ENCODE measurements around the gene SETDB1.

The SETDB1 gene

GRCh38 chr1:150976879-150977694 lies 50.9 kb downstream of the SETDB1 start:
- DNase-seq, result peak; percentile 70

DNA sequence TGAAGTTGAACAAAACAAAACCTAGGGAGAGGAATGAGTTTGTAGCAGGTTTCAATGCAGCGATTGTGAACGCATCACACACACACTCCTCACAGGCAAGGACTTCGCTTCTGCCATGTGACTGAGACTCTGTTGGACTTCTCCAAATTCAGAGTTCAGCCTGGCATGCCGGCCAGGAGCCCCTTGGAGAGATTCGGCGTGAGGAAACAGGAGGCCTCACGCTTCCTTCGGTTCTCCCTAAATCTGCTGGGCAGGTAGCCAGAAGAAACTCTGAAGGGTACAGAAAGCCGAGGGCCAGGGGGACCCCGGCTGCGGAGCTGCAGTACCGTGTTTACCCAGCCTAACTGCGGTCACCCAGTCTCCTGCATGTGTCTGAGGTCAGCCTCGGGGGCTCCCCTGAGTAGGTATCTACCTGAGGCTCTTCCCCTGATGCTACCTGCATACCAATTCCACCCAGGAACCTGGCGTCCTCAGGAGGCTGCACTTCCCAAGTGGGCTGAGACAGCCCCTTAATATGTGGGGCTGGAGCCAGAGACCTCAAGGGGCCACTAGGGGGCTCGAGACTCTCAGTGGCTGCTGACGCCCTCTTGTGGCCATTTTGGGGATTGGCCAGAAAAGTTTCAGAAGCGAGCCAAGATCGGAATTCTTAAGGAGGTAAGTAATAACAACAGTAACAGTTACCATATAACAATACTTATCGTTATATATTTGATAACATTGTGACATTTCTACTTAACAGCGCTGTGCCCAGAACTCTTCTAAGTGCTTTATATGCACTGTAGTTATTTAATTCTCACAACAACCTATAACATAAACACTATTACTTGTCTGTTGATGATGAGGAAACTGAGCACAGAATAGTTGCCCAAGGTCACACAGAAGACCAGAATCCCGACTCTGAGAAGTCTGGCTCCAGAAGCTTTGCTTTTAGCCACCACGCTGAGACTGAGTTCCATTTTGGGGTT lies 53.2 kb downstream of the SETDB1 start:
- DNase-seq, result peak; percentile 86

DNA sequence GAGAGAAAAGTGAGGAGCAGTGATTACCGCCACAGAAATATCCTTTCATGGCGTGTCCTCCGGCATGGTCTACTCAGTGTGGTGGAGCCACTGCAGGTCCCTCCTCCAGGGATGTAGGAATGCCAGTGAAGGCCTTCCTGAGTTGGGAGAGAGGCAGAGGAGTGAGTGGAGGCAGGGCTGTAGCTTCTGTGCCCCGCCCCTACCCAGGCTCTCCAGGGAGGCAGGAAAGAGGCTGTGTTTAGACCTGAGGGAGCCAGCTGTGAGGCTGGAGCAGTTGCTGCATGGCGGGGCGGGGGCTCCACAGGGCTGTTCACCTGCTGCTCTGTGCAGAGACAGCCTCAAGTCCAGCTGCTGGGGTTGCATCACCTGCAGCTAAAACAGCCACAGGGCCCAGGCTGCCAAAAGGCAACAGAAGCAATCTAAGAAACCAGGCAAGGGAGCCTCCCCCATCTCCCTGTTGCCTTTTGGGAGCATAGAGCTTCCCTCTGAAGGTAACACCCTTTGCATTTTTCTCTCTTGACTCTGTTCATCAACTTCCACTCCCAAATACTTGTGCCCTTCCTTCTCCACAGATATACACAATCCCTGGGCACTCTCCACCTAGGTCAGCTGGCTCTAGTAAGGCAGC lies 55.1 kb downstream of the SETDB1 start:
- no peak for DNase-seq

DNA sequence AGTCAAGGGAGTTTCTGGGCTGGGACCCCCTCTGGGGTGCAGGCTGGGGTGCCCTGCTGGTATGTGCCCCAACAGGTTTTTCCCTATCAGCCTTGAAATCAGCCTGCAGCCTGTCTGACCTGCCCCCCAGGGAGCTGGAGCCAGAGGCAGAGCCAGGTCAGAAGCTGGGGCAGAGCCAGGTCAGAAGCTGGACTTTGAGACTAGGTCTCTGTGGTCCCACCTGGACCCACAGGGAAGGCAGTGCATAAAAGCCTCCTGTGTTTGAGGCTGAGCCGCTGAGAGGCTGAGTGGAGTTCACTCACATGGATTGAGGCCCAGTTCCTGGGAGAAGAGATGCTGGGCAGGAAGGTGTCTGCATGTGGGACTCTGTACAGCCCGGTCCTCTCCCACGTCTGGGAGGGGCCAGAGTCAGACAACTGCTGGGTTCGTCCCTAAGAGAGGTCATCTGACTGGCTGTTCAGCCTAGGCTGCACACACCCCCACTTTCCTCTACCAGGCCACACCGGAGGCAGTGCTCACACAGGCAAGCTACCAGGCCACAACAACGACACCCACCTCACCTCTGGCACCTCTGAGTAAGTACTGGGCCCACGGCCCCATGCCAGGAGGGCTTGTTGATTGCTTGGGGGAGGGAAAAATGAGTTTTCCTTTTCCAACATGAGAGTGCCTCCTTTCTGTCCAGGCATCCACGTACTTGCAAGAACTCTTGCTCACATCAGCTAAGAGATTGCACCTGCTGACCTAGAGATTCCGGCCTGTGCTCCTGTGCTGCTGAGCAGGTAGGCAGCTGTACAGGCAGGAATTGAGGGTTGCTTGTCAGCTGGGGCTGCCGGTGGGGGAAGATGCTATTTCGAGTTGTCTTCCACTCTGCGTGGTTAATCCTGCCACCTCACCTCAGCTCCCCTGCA lies 55.9 kb downstream of the SETDB1 start, which contains the start of gene ANXA9:
Gene ANXA9, plus strand, starts transcription at position 488 of the 908 bp plus-strand sequence. CDS start 814 bp downstream, outside the sequence.
- DNase-seq, result no peak

- no peak for DNase-seq
Measured at GRCh38 chr1:150985179-150985825, 59.1 kb downstream of the SETDB1 start.

DNA sequence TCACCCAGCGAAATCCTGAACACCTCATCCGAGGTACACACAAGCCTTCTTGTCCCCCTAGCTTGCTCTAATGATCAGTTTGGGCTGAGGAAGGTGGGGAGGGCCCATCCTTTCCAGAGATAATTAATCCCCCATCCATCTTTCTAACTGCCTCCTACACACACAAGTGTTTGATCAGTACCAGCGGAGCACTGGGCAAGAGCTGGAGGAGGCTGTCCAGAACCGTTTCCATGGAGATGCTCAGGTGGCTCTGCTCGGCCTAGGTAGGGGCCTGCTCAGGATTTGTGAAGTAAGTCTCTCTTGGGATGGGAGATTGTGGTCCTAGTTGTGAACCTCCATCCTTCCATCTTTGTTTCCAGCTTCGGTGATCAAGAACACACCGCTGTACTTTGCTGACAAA lies 61.8 kb downstream of the SETDB1 start:
- no peak for DNase-seq

- DNase-seq, result no peak
Measured at GRCh38 chr1:150992626-150993025, 66.5 kb downstream of the SETDB1 start.

DNA sequence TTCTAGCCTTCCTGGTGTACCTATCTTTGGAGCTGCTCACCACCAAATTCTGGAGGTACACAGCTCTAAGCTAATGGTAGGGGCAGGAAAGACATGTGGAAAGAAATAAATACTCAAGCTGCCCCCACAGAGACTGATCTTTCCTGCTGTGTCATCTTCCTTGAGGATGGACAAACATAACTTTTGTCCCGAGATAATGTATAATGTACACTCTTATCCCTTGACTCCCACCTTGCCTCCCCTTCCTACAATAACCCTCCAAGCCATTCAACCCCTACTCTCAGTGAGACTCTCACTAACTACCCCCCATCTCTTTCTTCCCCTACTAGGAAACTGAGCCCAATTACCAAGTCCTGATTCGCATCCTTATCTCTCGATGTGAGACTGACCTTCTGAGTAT lies 68.1 kb downstream of the SETDB1 start:
- no peak for DNase-seq

GRCh38 chr1:150995460-150995859 lies 69.3 kb downstream of the SETDB1 start:
- DNase-seq, result no peak

DNA sequence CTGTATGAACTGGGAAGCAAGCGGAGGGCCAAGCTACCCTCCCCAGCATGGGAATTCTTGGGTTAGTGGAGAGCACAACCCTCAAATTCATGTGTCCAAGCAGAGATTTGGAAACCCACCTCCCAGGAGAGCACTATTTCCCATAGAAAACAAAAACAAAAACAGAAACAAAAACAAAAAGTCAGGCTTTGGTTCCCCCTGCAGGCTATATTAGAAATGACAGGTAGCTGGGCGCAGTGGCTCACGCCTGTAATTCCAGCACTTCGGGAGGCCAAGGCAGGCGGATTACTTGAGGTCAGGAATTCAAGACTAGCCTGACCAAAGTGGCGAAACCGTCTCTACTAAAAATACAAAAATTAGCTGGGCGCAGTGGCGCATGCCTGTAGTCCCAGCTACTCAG lies 69.7 kb downstream of the SETDB1 start:
- DNase-seq, result peak; percentile 45

DNA sequence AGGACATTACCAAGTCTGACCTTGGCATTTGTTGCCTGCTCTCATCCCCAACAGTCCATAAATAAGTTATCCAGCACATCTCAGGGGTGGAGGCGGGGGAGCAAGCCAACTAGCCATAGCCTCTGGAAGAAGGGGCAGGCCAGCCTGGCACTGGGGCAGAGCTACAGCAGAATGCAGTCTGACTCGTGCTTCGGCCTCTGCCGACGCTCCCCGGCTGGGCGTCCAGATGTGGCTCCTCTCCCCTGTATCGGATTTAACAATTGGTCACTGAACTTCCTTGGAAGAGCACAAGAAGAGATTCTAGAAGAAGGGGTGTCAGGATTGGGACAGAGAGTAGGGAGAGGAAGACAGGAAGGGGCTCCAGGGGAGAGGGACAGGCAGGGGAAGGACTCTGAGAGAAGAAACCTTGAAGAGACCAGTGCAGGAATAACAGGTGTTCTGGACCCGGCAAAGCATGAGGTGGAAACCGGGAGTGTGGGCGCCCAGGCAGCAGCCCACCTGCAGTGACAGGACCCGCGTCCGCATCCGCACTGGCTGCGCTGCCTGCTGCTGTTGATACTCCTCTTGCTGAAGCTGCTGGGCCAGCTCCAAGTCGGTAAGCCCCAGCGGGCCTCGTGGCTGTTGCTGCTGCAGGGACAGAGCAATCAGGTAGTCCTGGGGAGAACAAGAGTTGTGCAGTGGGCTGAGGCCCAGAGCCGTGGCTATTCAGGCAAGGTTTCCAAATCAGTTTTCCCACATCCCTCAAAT lies 71.1 kb downstream of the SETDB1 start:
- DNase-seq, result no peak

GRCh38 chr1:150997949-150998348 lies 71.8 kb downstream of the SETDB1 start:
- DNase-seq, result no peak

GRCh38 chr1:150999051-150999674 lies 73.0 kb downstream of the SETDB1 start:
- no peak for DNase-seq

DNA sequence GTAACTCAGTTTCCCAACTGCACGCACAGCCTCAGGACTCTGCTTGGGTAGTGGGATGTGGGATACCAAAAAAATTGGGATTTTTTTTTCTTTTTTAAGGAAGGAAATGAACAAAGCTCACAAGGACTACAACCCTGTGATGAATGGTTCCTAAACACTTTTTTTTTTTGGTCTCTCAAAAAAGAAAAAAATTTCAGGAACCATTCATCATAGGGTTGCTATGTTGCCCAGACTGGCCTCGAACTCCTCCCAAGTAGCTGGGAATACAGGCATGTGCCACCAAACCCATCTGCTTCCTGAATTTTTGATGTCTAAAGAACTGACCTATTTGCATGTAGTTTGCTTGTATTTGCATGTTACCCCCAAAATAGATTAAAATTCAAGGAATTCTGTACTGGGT lies 73.8 kb downstream of the SETDB1 start:
- DNase-seq, result no peak

DNA sequence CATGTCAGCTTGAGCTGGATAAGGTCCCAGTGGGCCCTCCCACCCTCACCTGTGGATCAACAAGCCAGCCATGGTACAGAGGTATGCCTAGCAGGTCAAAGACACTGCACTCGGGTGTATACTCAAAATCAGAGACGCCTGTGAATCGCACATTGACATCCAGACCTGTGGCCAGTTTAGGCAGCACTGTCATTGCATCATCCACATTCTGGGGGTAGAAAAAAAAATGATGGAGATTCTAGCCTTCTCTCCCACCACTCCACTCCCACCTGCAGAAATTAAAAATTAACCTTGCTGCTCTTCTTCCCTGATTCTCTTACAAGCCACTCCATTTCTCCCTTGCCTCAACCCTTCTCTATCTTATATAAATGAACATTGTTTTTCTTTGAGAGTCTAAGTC lies 74.2 kb downstream of the SETDB1 start:
- no peak for DNase-seq

- no peak for DNase-seq
Measured at GRCh38 chr1:151001602-151002001, 75.4 kb downstream of the SETDB1 start.

DNA sequence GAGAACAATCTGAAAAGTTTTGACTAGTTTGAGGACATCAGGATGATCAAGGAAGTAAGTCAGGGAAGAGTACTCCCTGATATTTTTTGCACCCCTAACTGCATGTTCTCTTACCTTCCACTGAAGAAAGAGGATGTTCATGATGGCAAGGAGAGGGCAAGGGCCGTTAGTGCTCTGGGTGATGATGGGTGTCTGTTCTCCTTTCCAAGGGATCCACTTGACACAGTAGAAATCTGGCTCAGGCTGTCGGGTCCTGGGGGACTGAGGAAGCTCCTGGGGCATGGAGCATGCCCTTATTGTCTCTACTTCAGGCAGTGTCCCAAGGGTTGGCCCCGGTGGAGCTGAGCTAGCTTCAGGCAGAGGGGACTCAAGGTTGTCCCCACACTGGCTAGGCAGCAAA lies 75.9 kb downstream of the SETDB1 start:
- DNase-seq, result no peak

GRCh38 chr1:151002611-151003010 lies 76.4 kb downstream of the SETDB1 start:
- DNase-seq, result no peak

DNA sequence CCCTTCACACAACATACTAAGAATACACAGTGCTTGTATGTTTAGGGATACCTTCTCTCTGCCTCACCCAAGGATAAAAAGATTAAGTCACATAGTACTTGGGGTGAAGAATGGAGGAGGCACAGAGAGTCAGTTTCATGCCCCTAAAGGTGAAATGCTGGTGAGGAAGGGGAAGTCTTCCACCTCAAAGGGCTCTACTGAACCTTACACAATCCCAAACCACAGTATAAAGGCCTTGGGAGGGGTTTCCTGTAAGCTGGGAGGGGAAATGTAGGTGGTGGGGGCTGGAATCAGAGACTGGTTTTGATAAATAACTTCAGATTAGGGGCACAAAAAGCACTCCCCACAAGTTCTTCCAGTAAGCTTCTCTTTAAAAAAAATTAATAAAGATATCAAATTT lies 77.0 kb downstream of the SETDB1 start:
- no peak for DNase-seq

GRCh38 chr1:151005729-151006319 lies 79.7 kb downstream of the SETDB1 start:
- DNase-seq, result no peak

Measured in activated T-cell treated with anti-CD3 and anti-CD28 coated beads, Interleukin-2, amount 50 U/mL, for 1 hour (primary cell).